GM19043 (cell line): ENCODE results near the gene ELP4.

ENCODE experiments used
- ATAC-seq: cut with Tn5 transposase; IDR thresholded peaks from one replicate; pipeline ENCODE4 v1.9.1; 2021; ENCODE audit warnings: low read depth; ENCODE audit not compliant: unreplicated experiment

The ELP4 gene

GRCh38 chr11:31767685-31768084 lies 258.1 kb downstream of the ELP4 start:
- ATAC-seq: no peak

GRCh38 chr11:31768749-31769640 lies 259.4 kb downstream of the ELP4 start:
- ATAC-seq: no peak

GRCh38 chr11:31770011-31770700 lies 260.6 kb downstream of the ELP4 start:
- ATAC-seq: no peak

- ATAC-seq: no peak
Observed at GRCh38 chr11:31772412-31772811, 262.8 kb downstream of the ELP4 start.

- ATAC-seq: no peak
Observed at GRCh38 chr11:31779374-31779791, 269.8 kb downstream of the ELP4 start.

GRCh38 chr11:31780078-31780477 lies 270.5 kb downstream of the ELP4 start:
- no peak for ATAC-seq

GRCh38 chr11:31780480-31780971 lies 271.0 kb downstream of the ELP4 start:
- ATAC-seq: no peak

GRCh38 chr11:31782257-31782656 lies 272.7 kb downstream of the ELP4 start:
- no peak for ATAC-seq

- no peak for ATAC-seq
Observed at GRCh38 chr11:31783252-31783651, 273.7 kb downstream of the ELP4 start.

GRCh38 chr11:31784611-31785010 lies 275.0 kb downstream of the ELP4 start:
- ATAC-seq: no peak

GRCh38 chr11:31786996-31787685 lies 277.6 kb downstream of the ELP4 start:
- ATAC-seq: no peak

GRCh38 chr11:31788085-31788484 lies 278.5 kb downstream of the ELP4 start:
- ATAC-seq: no peak

- ATAC-seq: no peak
Observed at GRCh38 chr11:31790649-31791048, 281.1 kb downstream of the ELP4 start.

GRCh38 chr11:31792036-31792435 lies 282.5 kb downstream of the ELP4 start:
- ATAC-seq: no peak

GRCh38 chr11:31792456-31792855 lies 282.9 kb downstream of the ELP4 start:
- ATAC-seq: no peak

- ATAC-seq: no peak
Observed at GRCh38 chr11:31793264-31793663, 283.7 kb downstream of the ELP4 start.

GRCh38 chr11:31794548-31794947 lies 285.0 kb downstream of the ELP4 start:
- no peak for ATAC-seq

- no peak for ATAC-seq
Observed at GRCh38 chr11:31795706-31796498, 286.3 kb downstream of the ELP4 start.

- ATAC-seq: no peak
Observed at GRCh38 chr11:31796499-31797189, 287.1 kb downstream of the ELP4 start.
